ENCODE data around the gene SYNGR1.
"Not testable (repeated sequence)": the region's sequence is repeated elsewhere in the genome, so short reads cannot be mapped to it uniquely, and the experiment has no call there.

SYNGR1 gene

DNA sequence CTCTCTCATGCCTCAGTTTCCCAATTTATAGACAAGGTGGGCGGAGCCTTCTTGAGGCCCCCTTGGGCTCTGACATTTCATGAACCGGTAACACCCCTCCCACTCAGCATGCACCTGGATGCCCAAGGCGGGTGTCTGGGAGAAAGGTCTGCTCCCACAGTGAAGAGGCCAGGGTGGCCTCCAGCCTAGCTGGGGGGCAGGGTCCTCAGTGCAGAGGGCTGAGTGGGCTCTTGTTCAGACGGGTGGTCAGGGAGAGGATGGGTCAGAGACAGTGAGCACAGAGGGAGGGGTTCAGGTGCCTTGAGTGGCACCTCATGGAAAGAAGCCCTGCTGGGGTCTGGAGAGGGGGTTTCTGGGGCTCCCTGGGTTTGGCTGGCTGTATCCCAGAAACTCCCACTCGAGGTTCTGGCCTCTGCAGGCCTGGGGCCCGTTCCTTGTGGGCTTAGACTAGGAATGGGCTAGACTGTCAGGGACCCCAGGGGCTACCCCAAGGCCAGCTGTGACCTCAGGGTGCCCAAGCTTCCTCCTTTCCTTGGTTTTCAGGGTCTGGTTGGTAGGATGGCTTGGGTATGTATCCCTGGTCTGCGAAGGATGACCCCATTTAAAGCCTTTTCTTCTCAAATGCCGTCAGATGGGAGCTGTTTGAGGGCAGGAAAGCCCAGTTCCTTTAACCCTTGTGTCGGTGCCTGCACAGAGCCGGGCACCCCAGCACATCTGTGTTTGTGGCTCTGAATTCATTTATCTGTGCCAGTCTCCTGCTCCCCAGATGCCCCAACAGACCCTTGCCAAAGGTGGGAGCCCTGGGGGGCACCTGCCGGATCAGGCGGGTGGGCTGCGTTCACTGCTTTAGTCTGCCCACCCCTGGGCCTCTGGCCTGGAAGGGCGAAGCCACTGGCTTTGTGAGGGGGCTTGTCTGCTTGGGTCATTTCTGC is 1.2 kb downstream of the SYNGR1 start:
- no peaks in the 10 kb centered on the region for H3K27me3 ChIP-seq (ENCODE audit: low read depth)
- peaks cover 19% of the 10 kb centered on the region for H3K4me1 ChIP-seq
- in situ Hi-C loops (cut with MboI; ENCODE audit: low sequenced_read_pairs): no loop called here
- H3K36me3 ChIP-seq (replicated peaks): no peaks in the 10 kb centered on the region
- no peaks in the 10 kb centered on the region for H3K9me3 ChIP-seq
- no peak for DNase-seq (ENCODE audit: low spot score in 2 of 2)
- peak overlapping the region; percentile 56 for H3K4me3 ChIP-seq

- H3K9me3 ChIP-seq: no peaks in the 10 kb centered on the region
- H3K4me3 ChIP-seq: no peak overlapping the region
- in situ Hi-C loops (cut with MboI; ENCODE audit: low sequenced_read_pairs): no loop called here
- peak in 1 of 2 experiments; percentile 52 for DNase-seq (ENCODE audit: low spot score in 2 of 2)
- no peaks in the 10 kb centered on the region for H3K27me3 ChIP-seq (ENCODE audit: low read depth)
- peaks cover 19% of the 10 kb centered on the region for H3K4me1 ChIP-seq
- no peaks in the 10 kb centered on the region for H3K36me3 ChIP-seq (replicated peaks)
Measured at GRCh38 chr22:39351689-39352214, 2.0 kb downstream of the SYNGR1 start.

- peaks cover 19% of the 10 kb centered on the region for H3K4me1 ChIP-seq
- in situ Hi-C loops (cut with MboI; ENCODE audit: low sequenced_read_pairs): no loop called here
- DNase-seq (ENCODE audit: low spot score in 2 of 2): no peak
Measured at GRCh38 chr22:39352306-39352891, 2.6 kb downstream of the SYNGR1 start.

DNA sequence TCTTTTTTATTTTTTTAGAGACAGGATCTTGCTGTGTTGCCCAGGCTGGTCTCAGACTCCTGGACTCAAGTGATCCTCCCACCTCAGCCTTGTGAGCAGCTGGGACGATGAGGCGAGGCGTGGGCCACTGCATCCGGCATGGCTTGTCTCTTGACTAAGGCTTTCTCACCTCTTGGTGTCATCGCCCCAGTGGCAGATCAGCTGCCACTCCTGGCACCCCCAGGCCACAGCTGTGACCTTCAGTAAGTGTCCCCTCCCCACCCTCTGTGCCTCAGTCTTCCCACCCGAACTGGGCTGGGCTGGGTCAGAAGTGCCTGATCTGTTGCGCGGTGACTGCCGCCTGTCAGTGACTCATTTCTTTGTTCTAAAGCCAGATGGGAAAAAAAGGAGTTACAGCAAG is 3.6 kb downstream of the SYNGR1 start:
- peaks cover 19% of the 10 kb centered on the region for H3K4me1 ChIP-seq

More at GRCh38 chr22:39352306-39352891, 2.6 kb downstream of the SYNGR1 start:
- Histone ChIP-seq H3K36me3 (replicated peaks) (no peaks in the 10 kb centered on the region), H3K4me3 (no peak overlapping the region), H3K9me3 (no peaks in the 10 kb centered on the region), H3K27me3 (ENCODE audit: low read depth) (no peaks in the 10 kb centered on the region)

GRCh38 chr22:39355080-39355479 is 5.3 kb downstream of the SYNGR1 start:
- no peaks in the 10 kb centered on the region for H3K27me3 ChIP-seq (ENCODE audit: low read depth)
- no peak for DNase-seq (ENCODE audit: low spot score in 2 of 2)
- no peak overlapping the region for H3K4me3 ChIP-seq
- no peaks in the 10 kb centered on the region for H3K9me3 ChIP-seq
- in situ Hi-C loops (cut with MboI; ENCODE audit: low sequenced_read_pairs): no loop called here
- H3K36me3 ChIP-seq (replicated peaks): no peaks in the 10 kb centered on the region
- peaks cover 13% of the 10 kb centered on the region; the same call in 1 of the 2 replicates for H3K4me1 ChIP-seq

More for the DNA sequence above, 3.6 kb downstream of the SYNGR1 start:
- in situ Hi-C loops (cut with MboI; ENCODE audit: low sequenced_read_pairs): no loop called here
- Histone ChIP-seq H3K9me3 (no peaks in the 10 kb centered on the region), H3K4me3 (no peak overlapping the region), H3K36me3 (replicated peaks) (no peaks in the 10 kb centered on the region), H3K27me3 (ENCODE audit: low read depth) (no peaks in the 10 kb centered on the region)
- DNase-seq (ENCODE audit: low spot score in 2 of 2): no peak

- H3K4me3 ChIP-seq; H3K27me3 ChIP-seq (ENCODE audit: low read depth); H3K36me3 ChIP-seq (replicated peaks); DNase-seq (ENCODE audit: low spot score in 2 of 2); H3K4me1 ChIP-seq; H3K9me3 ChIP-seq; in situ Hi-C loops (cut with MboI; ENCODE audit: low sequenced_read_pairs): not testable (repeated sequence)
Measured at GRCh38 chr22:39355805-39356204, 6.0 kb downstream of the SYNGR1 start.

DNA sequence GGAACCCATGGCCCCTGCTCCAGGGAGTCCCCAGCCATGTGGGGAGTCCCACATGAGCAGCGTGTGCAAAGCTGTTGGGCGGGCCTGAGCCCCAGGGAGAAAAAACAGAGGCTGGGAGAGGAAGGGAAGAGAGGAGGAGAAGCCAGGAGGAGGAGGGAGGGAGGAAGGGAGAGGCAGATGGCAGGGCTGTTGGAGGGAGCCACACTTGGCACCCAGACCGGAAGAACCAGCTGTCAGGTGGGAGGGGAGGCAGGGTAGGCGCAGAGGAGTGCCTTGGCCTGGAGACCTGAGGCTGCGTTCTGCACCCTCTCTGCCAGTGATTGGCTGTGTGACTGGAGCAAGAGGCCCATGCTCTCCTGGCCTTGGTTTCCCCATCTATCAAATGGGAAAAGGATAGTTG is 6.7 kb downstream of the SYNGR1 start:
- no peak for DNase-seq (ENCODE audit: low spot score in 2 of 2)
- no peaks in the 10 kb centered on the region for H3K27me3 ChIP-seq (ENCODE audit: low read depth)
- H3K36me3 ChIP-seq (replicated peaks): no peaks in the 10 kb centered on the region
- peaks cover 5% of the 10 kb centered on the region; the same call in 1 of the 2 replicates for H3K4me1 ChIP-seq
- no peaks in the 10 kb centered on the region for H3K9me3 ChIP-seq
- in situ Hi-C loops (cut with MboI; ENCODE audit: low sequenced_read_pairs): no loop called here
- H3K4me3 ChIP-seq: no peak overlapping the region

DNA sequence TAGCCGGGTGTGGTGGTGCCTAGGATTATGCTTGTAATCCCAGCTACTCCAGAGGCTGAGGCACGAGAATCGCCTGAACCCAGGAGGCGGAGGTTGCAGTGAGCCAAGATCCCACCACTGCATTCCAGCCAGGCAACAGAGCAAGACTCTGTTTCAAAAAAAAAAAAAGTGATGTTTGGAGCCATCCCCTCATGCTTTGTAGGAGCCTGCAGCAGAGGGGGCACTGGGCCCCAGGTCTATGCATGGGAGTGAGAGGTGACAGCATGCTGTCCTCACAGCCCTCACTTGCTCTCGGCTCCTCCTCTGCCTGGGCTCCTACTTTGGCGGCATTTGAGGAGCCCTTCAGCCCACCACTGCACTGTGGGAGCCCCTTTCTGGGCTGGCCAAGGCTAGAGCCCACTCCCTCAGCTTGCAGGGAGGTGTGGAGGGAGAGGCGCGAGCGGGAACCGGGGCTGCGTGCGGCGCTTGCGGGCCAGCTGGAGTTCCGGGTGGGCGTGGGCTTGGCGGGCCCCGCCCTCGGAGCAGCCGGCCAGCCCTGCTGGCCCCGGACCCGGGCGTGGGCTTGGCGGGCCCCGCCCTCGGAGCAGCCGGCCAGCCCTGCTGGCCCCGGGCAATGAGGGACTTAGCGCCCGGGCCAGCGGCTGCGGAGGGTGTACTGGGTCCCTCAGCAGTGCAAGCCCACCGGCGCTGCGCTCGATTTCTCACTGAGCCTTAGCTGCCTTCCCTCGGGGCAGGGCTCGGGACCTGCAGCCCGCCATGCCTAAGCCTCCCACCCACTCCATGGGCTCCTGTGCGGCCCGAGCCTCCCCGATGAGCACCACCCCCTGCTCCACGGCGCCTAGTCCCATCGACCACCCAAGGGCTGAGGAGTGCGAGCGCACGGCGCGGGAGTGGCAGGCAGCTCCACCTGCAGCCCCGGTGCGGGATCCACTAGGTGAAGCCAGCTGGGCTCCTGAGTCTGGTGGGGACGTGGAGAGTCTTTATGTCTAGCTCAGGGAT is 7.6 kb downstream of the SYNGR1 start:
- DNase-seq (ENCODE audit: low spot score in 2 of 2); H3K9me3 ChIP-seq; H3K4me3 ChIP-seq; H3K4me1 ChIP-seq; H3K36me3 ChIP-seq (replicated peaks); H3K27me3 ChIP-seq (ENCODE audit: low read depth); in situ Hi-C loops (cut with MboI; ENCODE audit: low sequenced_read_pairs): not testable (repeated sequence)

- H3K4me1 ChIP-seq; DNase-seq (ENCODE audit: low spot score in 2 of 2); H3K4me3 ChIP-seq; H3K36me3 ChIP-seq (replicated peaks); in situ Hi-C loops (cut with MboI; ENCODE audit: low sequenced_read_pairs); H3K9me3 ChIP-seq; H3K27me3 ChIP-seq (ENCODE audit: low read depth): not testable (repeated sequence)
Measured at GRCh38 chr22:39358197-39358596, 8.4 kb downstream of the SYNGR1 start.

DNA sequence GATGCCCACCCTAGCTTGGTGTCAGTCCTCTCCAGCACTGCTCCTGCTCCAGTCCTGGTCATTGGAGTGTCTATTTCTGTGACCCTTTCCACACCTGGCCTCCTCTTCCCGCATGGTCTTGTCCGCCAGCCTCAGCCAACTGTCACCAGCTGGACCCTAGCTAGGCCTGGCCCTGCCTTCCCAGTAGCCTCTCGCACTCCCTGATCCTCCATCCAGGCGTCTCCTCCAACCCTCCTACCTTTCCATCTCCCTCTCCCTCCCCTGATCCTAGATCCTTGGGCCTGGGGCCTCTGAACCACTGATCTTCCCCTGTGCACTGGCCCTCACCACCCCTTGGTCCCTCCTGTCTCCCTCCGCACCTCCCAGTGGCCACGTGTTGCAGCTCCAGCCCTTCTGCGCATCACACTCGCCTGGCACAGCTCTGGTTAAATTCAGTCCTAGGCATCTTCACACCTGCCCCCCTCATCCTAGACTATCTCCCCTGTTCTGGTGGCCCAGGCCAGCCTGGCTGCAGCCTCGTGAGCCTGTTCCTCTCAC is 9.9 kb downstream of the SYNGR1 start:
- H3K4me1 ChIP-seq: no peaks in the 10 kb centered on the region
- H3K4me3 ChIP-seq: no peak overlapping the region
- in situ Hi-C loops (cut with MboI; ENCODE audit: low sequenced_read_pairs): no loop called here
- no peak for DNase-seq (ENCODE audit: low spot score in 2 of 2)
- no peaks in the 10 kb centered on the region for H3K36me3 ChIP-seq (replicated peaks)
- no peaks in the 10 kb centered on the region for H3K27me3 ChIP-seq (ENCODE audit: low read depth)
- H3K9me3 ChIP-seq: no peaks in the 10 kb centered on the region

GRCh38 chr22:39360242-39360641 is 10.5 kb downstream of the SYNGR1 start:
- no peak for DNase-seq (ENCODE audit: low spot score in 2 of 2)
- Histone ChIP-seq H3K4me3 (no peak overlapping the region), H3K27me3 (ENCODE audit: low read depth) (no peaks in the 10 kb centered on the region), H3K36me3 (replicated peaks) (no peaks in the 10 kb centered on the region), H3K4me1 (no peaks in the 10 kb centered on the region), H3K9me3 (no peaks in the 10 kb centered on the region)
- in situ Hi-C loops (cut with MboI; ENCODE audit: low sequenced_read_pairs): no loop called here

GRCh38 chr22:39360674-39361413 is 11.1 kb downstream of the SYNGR1 start:
- in situ Hi-C loops (cut with MboI; ENCODE audit: low sequenced_read_pairs): no loop called here
- H3K4me3 ChIP-seq: no peak overlapping the region
- no peaks in the 10 kb centered on the region for H3K9me3 ChIP-seq
- no peak for DNase-seq (ENCODE audit: low spot score in 2 of 2)
- no peaks in the 10 kb centered on the region for H3K36me3 ChIP-seq (replicated peaks)
- H3K4me1 ChIP-seq: no peaks in the 10 kb centered on the region
- no peaks in the 10 kb centered on the region for H3K27me3 ChIP-seq (ENCODE audit: low read depth)
